Neutrophil (primary cell): ENCODE data around the gene FAM120C.

Experiments
- H3K27ac ChIP-seq: fragments of 200-600 bp; sonication (generic); 2 replicates; pipeline ENCODE4 v1.5.1; 2016; ENCODE audit warnings: mild to moderate bottlenecking, moderate library complexity
- H3K27me3 ChIP-seq: fragments of 200-600 bp; sonication (generic); 2 replicates; pipeline ENCODE4 v1.6.0; 2016; ENCODE audit warnings: mild to moderate bottlenecking
- H3K36me3 ChIP-seq: fragments of 200-600 bp; sonication (generic); 2 replicates; pipeline ENCODE4 v1.5.1; 2017
- H3K4me1 ChIP-seq, 2 experiments: fragments of 200-600 bp in 1 of 2; sonication (generic) in 1 of 2; 1 replicate in 1 of 2; 2 replicates in 1 of 2; pipeline versions ENCODE4 v1.5.1 to v1.6.1; 2013 to 2016; ENCODE audit warnings: low read depth in 1 of 2, low read length in 1 of 2, mild to moderate bottlenecking in 1 of 2, moderate library complexity in 1 of 2; ENCODE audit not compliant: control insufficient read depth in 1 of 2, insufficient read depth in 1 of 2
- H3K4me3 ChIP-seq, 2 experiments: fragments of 200-600 bp in 1 of 2; sonication (generic) in 1 of 2; 1 replicate in 1 of 2; 2 replicates in 1 of 2; pipeline ENCODE4 v1.5.1; 2013 to 2016; ENCODE audit warnings: low read depth in 1 of 2, low read length in 1 of 2, mild to moderate bottlenecking in 1 of 2, moderate library complexity in 1 of 2
- H3K9me3 ChIP-seq: fragments of 200-600 bp; sonication (generic); 2 replicates; pipeline ENCODE4 v1.5.1; 2016
- CTCF ChIP-seq: fragments of 200-600 bp; sonication (generic); IDR thresholded peaks from 2 replicates; pipeline ENCODE4 v1.5.1; 2016; ENCODE audit warnings: antibody characterized with exemption

FAM120C gene

GRCh38 chrX:54157561-54157960 is 25.5 kb downstream of the FAM120C start:
- no peak for TF ChIP-seq CTCF
- Histone ChIP-seq H3K4me1 (no peaks in the 10 kb centered on the region), H3K9me3 (no peaks in the 10 kb centered on the region), H3K36me3 (no peaks in the 10 kb centered on the region), H3K27ac (no peak overlapping the region), H3K27me3 (no peaks in the 10 kb centered on the region), H3K4me3 (no peak overlapping the region)

- Histone ChIP-seq H3K4me1 (no peaks in the 10 kb centered on the region), H3K9me3 (no peaks in the 10 kb centered on the region), H3K27me3 (no peaks in the 10 kb centered on the region), H3K36me3 (no peaks in the 10 kb centered on the region), H3K27ac (no peak overlapping the region), H3K4me3 (no peak overlapping the region)
- no peak for TF ChIP-seq CTCF
Observed at GRCh38 chrX:54134269-54134668, 48.8 kb downstream of the FAM120C start.

- Histone ChIP-seq H3K36me3 (no peaks in the 10 kb centered on the region), H3K27ac (no peak overlapping the region), H3K4me1 (no peaks in the 10 kb centered on the region), H3K4me3 (no peak overlapping the region), H3K9me3 (no peaks in the 10 kb centered on the region), H3K27me3 (no peaks in the 10 kb centered on the region)
- no peak for TF ChIP-seq CTCF
Observed at GRCh38 chrX:54116391-54116790, 66.7 kb downstream of the FAM120C start.

- Histone ChIP-seq H3K4me1 (no peaks in the 10 kb centered on the region), H3K27me3 (no peaks in the 10 kb centered on the region), H3K9me3 (no peaks in the 10 kb centered on the region), H3K36me3 (no peaks in the 10 kb centered on the region), H3K27ac (no peak overlapping the region), H3K4me3 (no peak overlapping the region)
- no peak for TF ChIP-seq CTCF
Observed at GRCh38 chrX:54093571-54093970, 89.5 kb downstream of the FAM120C start.

- H3K27me3 ChIP-seq: no peaks in the 10 kb centered on the region
- no peak overlapping the region for H3K27ac ChIP-seq
Observed at GRCh38 chrX:54093159-54093558, 89.9 kb downstream of the FAM120C start.

More at GRCh38 chrX:54093159-54093558, 89.9 kb downstream of the FAM120C start:
- no peaks in the 10 kb centered on the region for H3K4me1 ChIP-seq
- no peaks in the 10 kb centered on the region for H3K36me3 ChIP-seq
- no peak for TF ChIP-seq CTCF
- no peaks in the 10 kb centered on the region for H3K9me3 ChIP-seq
- H3K4me3 ChIP-seq: no peak overlapping the region
